Endothelial cell of umbilical vein (primary cell): Measurements from ENCODE around the gene TOMM34. TPM values are rescaled to one million over a fixed set of nuclear protein-coding genes. Genes with fewer than 3 reads are reported as not detected.

ENCODE experiments used
- BruUV-seq: library from RNA; stranded (reverse); fragments of 400-500 nt; replicated peaks from 2 replicates; lab custom pipeline; 2021; lab: Mats Ljungman, UMichigan
- CTCF ChIA-PET: fragments of 300-600, 350-600 bp; sonication (Branson Sonifier 250); formaldehyde crosslinking; loops from one replicate; lab custom pipeline; 2021; ENCODE audit warnings: antibody characterized with exemption, inconsistent platforms; lab: Charles Lee
- POLR2A ChIA-PET: fragments of 300-600, 350-600 bp; sonication (Branson Sonifier 250); formaldehyde crosslinking; loops from one replicate; lab custom pipeline; 2021; ENCODE audit warnings: antibody characterized with exemption, inconsistent platforms; lab: Charles Lee
- DNase-seq: peaks from one replicate; pipeline ENCODE4 v3.0.0-alpha.2; 2011; ENCODE audit warnings: low read depth, low spot score
- FAIRE-seq: peaks from 2 replicates; lab custom pipeline; 2011; peaks lifted over from hg19 to GRCh38; lab: Jason Lieb, UNC
- H2AFZ ChIP-seq: 2 replicates; pipeline ENCODE4 v1.6.0; 2012; ENCODE audit warnings: low read depth, low read length, control low read depth, inconsistent platforms
- H3K27ac ChIP-seq: 2 replicates; pipeline ENCODE4 v1.5.1; 2011; ENCODE audit warnings: low read depth, mild to moderate bottlenecking, control low read depth, low read length, moderate library complexity; ENCODE audit not compliant: insufficient read depth
- H3K27me3 ChIP-seq, 2 experiments: 2 replicates each; pipeline versions ENCODE4 v1.6.0 to v1.6.1; 2011; ENCODE audit warnings: low read length in 2 of 2, mixed read lengths in 1 of 2; ENCODE audit not compliant: control insufficient read depth in 2 of 2, insufficient read depth in 2 of 2
- H3K36me3 ChIP-seq, 2 experiments: 2 replicates in 1 of 2; 3 replicates in 1 of 2; pipeline ENCODE4 v1.5.1; 2011; ENCODE audit warnings: low read length in 2 of 2, mild to moderate bottlenecking in 1 of 2, moderate library complexity in 1 of 2; ENCODE audit not compliant: control insufficient read depth in 2 of 2, insufficient read depth in 2 of 2; ENCODE audit errors: extremely low read depth in 1 of 2
- H3K4me1 ChIP-seq: 3 replicates; pipeline ENCODE4 v1.5.1; 2011; ENCODE audit warnings: mild to moderate bottlenecking, low read length; ENCODE audit not compliant: control insufficient read depth, insufficient read depth; ENCODE audit errors: extremely low read depth
- H3K4me2 ChIP-seq: 2 replicates; pipeline ENCODE4 v1.6.1; 2011; ENCODE audit warnings: low read length, control low read depth, mixed read lengths; ENCODE audit not compliant: insufficient read depth
- H3K4me3 ChIP-seq, 3 experiments: fragments of 200-600 bp in 1 of 3; sonication (generic), shearing (Covaris generic) in 1 of 3; replicated peaks in 1 of 3; 2 replicates each; pipeline ENCODE4 v1.5.1; 2011 to 2016; ENCODE audit warnings: control low read depth in 3 of 3, low read length in 3 of 3, mild to moderate bottlenecking in 2 of 3, inconsistent platforms in 1 of 3, low read depth in 1 of 3, moderate library complexity in 1 of 3; ENCODE audit not compliant: insufficient read depth in 1 of 3
- H3K79me2 ChIP-seq: 2 replicates; pipeline ENCODE4 v1.6.0; 2012; ENCODE audit warnings: low read length, inconsistent platforms; ENCODE audit not compliant: control insufficient read depth, insufficient read depth
- H3K9ac ChIP-seq: replicated peaks from 2 replicates; pipeline ENCODE3; 2011; ENCODE audit warnings: low read length, control low read depth; ENCODE audit not compliant: insufficient read depth; ENCODE audit errors: extremely low read depth
- H3K9me1 ChIP-seq: replicated peaks from 3 replicates; pipeline ENCODE4 v1.6.0; 2011; ENCODE audit warnings: mild to moderate bottlenecking, low read length; ENCODE audit not compliant: control insufficient read depth, insufficient read depth; ENCODE audit errors: extremely low read depth
- H3K9me3 ChIP-seq: replicated peaks from 2 replicates; pipeline ENCODE4 v1.5.1; 2012; ENCODE audit warnings: low read length, inconsistent platforms; ENCODE audit not compliant: control insufficient read depth, insufficient read depth
- H4K20me1 ChIP-seq: replicated peaks from 2 replicates; pipeline ENCODE3; 2011; ENCODE audit warnings: mild to moderate bottlenecking, low read length; ENCODE audit not compliant: control insufficient read depth, insufficient read depth; ENCODE audit errors: extremely low read depth
- POLR2A ChIP-seq: IDR thresholded peaks from 2 replicates; pipeline ENCODE4 v1.6.1; 2012; ENCODE audit warnings: low read depth, mild to moderate bottlenecking, control low read depth, low read length
- dilution Hi-C: fragments of 300-500 bp; cut with MboI; formaldehyde crosslinking; loops from one replicate; pipeline ENCODE4 v1.15.0; 2019; ENCODE audit warnings: low sequenced_read_pairs; ENCODE audit not compliant: extremely low pct_ligation_motif_present
- intact Hi-C: fragments of 100-400 bp; cut with micrococcal nuclease; formaldehyde crosslinking; loops from one replicate; pipeline ENCODE4 v1.10.0; 2022
- polyA plus RNA-seq, 4 experiments: library from polyadenylated mRNA; depleted of rRNA in 3 of 4; stranded (reverse) in 3 of 4; unstranded in 1 of 4; fragments of >200 nt; gene quantifications; 2 replicates each; pipeline versions ENCODE4 v1.2.1 to v1.2.3, GENCODE V29; 2011 to 2012; ENCODE audit warnings: missing spikeins in 1 of 4
- small RNA-seq: library from RNA; depleted of rRNA; stranded (forward); fragments of <200 nt; gene quantifications from one replicate; pipeline ENCODE3, GENCODE V24; 2012; ENCODE audit warnings: low replicate concordance, low read depth; ENCODE audit not compliant: insufficient read depth, insufficient read length
- total RNA-seq: library from RNA; stranded (reverse); gene quantifications from 2 replicates; pipeline ENCODE4 v1.2.3, GENCODE V29; 2021

TOMM34 gene
- total and polyA plus RNA-seq, 2 donors (not counting 3 experiments of a cell fraction or from before 2014, with no cell fraction given) = 36.3 to 44.2 TPM

GRCh38 chr20:44894959-44895358 is 65.2 kb downstream of the TOMM34 start:
- intact Hi-C loops = no loop called here
- no peak for FAIRE-seq
- dilution Hi-C loops = no loop called here
- Histone ChIP-seq H3K9ac (no peak overlapping the region), H3K79me2 (peaks cover 99% of the 10 kb centered on the region), H3K9me3 (no peaks in the 10 kb centered on the region), H4K20me1 (peaks cover 41% of the 10 kb centered on the region), H3K27ac (no peak overlapping the region), H3K27me3 (no peaks in the 10 kb centered on the region), H3K4me2 (no peak overlapping the region), H3K4me1 (peaks cover 4% of the 10 kb centered on the region), H2AFZ (no peak overlapping the region), H3K9me1 (no peaks in the 10 kb centered on the region), H3K4me3 (no peak overlapping the region), H3K36me3 (peaks cover 1 to 2% of the 10 kb centered on the region in 2 experiments)
- BruUV-seq = no TSS peak
- TF ChIP-seq POLR2A = no peak
- POLR2A ChIA-PET = no interaction called here
- CTCF ChIA-PET = interaction anchor here (0.9 kb wide), 1 partner anchor 34 kb away, joined by 3 read pairs; no protein-coding TSS in a partner anchor
- no peak for DNase-seq

Small RNA genes lying within 50 kb of the gene (small RNA-seq; reads per million reads assigned to genes)
- gene RF00019 = not detected

Other genes starting within 250 kb of the TOMM34 start
- not detected in 2 replicates for gene CCN5, start 245.0 kb downstream of the TOMM34 start, total RNA-seq
- gene CCN5, start 245.0 kb downstream of the TOMM34 start, polyA plus RNA-seq = 0.03 and 0.14 TPM in 2 replicates
- gene KCNK15, start 214.5 kb downstream of the TOMM34 start, total RNA-seq = not detected in 2 replicates
- 0.05 and 0.06 TPM in 2 replicates for gene KCNK15, start 214.5 kb downstream of the TOMM34 start, polyA plus RNA-seq
- not detected in 2 replicates for gene RIMS4, start 149.9 kb downstream of the TOMM34 start, total RNA-seq
- gene RIMS4, start 149.9 kb downstream of the TOMM34 start, polyA plus RNA-seq = not detected in 2 replicates
- gene YWHAB, start 74.7 kb downstream of the TOMM34 start, total RNA-seq = 255 and 256 TPM in 2 replicates
- 45.9 and 65.9 TPM in 2 replicates for gene YWHAB, start 74.7 kb downstream of the TOMM34 start, polyA plus RNA-seq
- 7.5 and 7.8 TPM in 2 replicates for gene PABPC1L, start 50.3 kb downstream of the TOMM34 start, total RNA-seq
- gene PABPC1L, start 50.3 kb downstream of the TOMM34 start, polyA plus RNA-seq = 12.6 and 14.2 TPM in 2 replicates
- gene STK4, start 6.1 kb upstream of the TOMM34 start, total RNA-seq = 28.2 and 29.6 TPM in 2 replicates
- gene STK4, start 6.1 kb upstream of the TOMM34 start, polyA plus RNA-seq = 7.0 and 9.1 TPM in 2 replicates
- 0.23 and 0.29 TPM in 2 replicates for gene KCNS1, start 140.7 kb upstream of the TOMM34 start, total RNA-seq
- 0.14 and 0.29 TPM in 2 replicates for gene KCNS1, start 140.7 kb upstream of the TOMM34 start, polyA plus RNA-seq
- not detected in 2 replicates for gene WFDC5, start 154.8 kb upstream of the TOMM34 start, total RNA-seq
- gene WFDC5, start 154.8 kb upstream of the TOMM34 start, polyA plus RNA-seq = not detected in 2 replicates
- not detected in 2 replicates for gene WFDC12, start 164.1 kb upstream of the TOMM34 start, total RNA-seq
- gene WFDC12, start 164.1 kb upstream of the TOMM34 start, polyA plus RNA-seq = not detected in 2 replicates
- not detected in 2 replicates for gene PI3, start 214.5 kb upstream of the TOMM34 start, total RNA-seq
- gene PI3, start 214.5 kb upstream of the TOMM34 start, polyA plus RNA-seq = not detected in 2 replicates
- gene SEMG1, start 246.6 kb upstream of the TOMM34 start, total RNA-seq = not detected in 2 replicates
- not detected in 2 replicates for gene SEMG1, start 246.6 kb upstream of the TOMM34 start, polyA plus RNA-seq